ENCODE results near the gene DPP10.

GRCh38 chr2:114537777-114538176 is 95.3 kb downstream of the DPP10 start:
- TF ChIP-seq MEIS1 (CRISPR knock-in tag; IDR thresholded peaks at IDR 0.05; ENCODE audit: borderline replicate concordance), result no peak
- no peak for TF ChIP-seq CTCF (tag by site-specific recombination; IDR thresholded peaks at IDR 0.05)
- no peak for TF ChIP-seq ZBTB7A (tag by site-specific recombination; IDR thresholded peaks at IDR 0.05; ENCODE audit: low read depth)
